ENCODE results near the gene PFKFB4. TPM values are rescaled to one million over a fixed set of nuclear protein-coding genes. Genes with fewer than 3 reads are reported as not detected.

Gene PFKFB4
- total RNA-seq, 1 experiment from 2014 or later = 11.4 TPM

DNA sequence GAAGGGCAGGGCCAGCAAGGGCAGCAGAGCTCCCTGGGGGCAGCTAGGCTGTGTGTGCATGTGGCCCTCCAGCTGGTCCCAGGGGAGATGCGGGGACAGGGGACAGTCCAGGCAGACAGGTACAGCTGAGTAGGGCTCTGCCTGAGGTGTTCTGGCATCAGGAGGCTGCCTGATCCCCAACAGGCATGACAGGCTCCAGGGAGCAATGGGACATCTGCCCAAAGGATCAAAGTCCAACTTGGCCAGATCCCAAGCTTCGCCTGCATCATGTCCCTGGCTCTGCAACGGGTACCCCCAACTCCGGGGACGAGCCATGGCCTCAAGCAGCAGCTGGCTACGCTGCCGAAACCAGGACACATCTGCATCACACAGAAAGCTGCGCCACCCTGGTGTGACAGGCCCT is 88.3 kb downstream of the PFKFB4 start:
- Histone ChIP-seq H3K27me3 (ENCODE audit: control insufficient read depth, insufficient read depth, low read length) (no peaks in the 10 kb centered on the region), H3K4me3 (ENCODE audit: insufficient read depth, low read depth, low read length) (no peak overlapping the region), H3K36me3 (replicated peaks; ENCODE audit: control insufficient read depth, insufficient read depth, low read length) (peaks cover 19% of the 10 kb centered on the region)
- peak; percentile 28 for DNase-seq

Other genes with a start within 250 kb of the PFKFB4 start
- gene SPINK8, start 223.1 kb downstream of the PFKFB4 start, total RNA-seq (2014; rRNA removed; shearing (Covaris generic)) = not detected in 2 replicates
- 0.07 and 0.67 TPM in 2 replicates for gene FBXW12, start 184.6 kb downstream of the PFKFB4 start, total RNA-seq (2014; rRNA removed; shearing (Covaris generic))
- 46.5 and 65.7 TPM in 2 replicates for gene PLXNB1, start 126.7 kb downstream of the PFKFB4 start, total RNA-seq (2014; rRNA removed; shearing (Covaris generic))
- 51.4 and 59.1 TPM in 2 replicates for gene CCDC51, start 116.7 kb downstream of the PFKFB4 start, total RNA-seq (2014; rRNA removed; shearing (Covaris generic))
- gene TMA7, start 116.5 kb downstream of the PFKFB4 start, total RNA-seq (2014; rRNA removed; shearing (Covaris generic)) = 222 and 264 TPM in 2 replicates
- 13.4 and 18.5 TPM in 2 replicates for gene ATRIP, start 110.1 kb downstream of the PFKFB4 start, total RNA-seq (2014; rRNA removed; shearing (Covaris generic))
- 195 and 200 TPM in 2 replicates for gene SHISA5, start 52.6 kb downstream of the PFKFB4 start, total RNA-seq (2014; rRNA removed; shearing (Covaris generic))
- gene UCN2, start 7.0 kb upstream of the PFKFB4 start, total RNA-seq (2014; rRNA removed; shearing (Covaris generic)) = 0.15 and 0.69 TPM in 2 replicates
- 19.4 and 29.4 TPM in 2 replicates for gene COL7A1, start 38.5 kb upstream of the PFKFB4 start, total RNA-seq (2014; rRNA removed; shearing (Covaris generic))
- 492 and 610 TPM in 2 replicates for gene UQCRC1, start 52.8 kb upstream of the PFKFB4 start, total RNA-seq (2014; rRNA removed; shearing (Covaris generic))
- gene TMEM89, start 65.0 kb upstream of the PFKFB4 start, total RNA-seq (2014; rRNA removed; shearing (Covaris generic)) = 0.78 TPM in 1 of 2 replicates, not detected in the other
- gene SLC26A6, start 78.7 kb upstream of the PFKFB4 start, total RNA-seq (2014; rRNA removed; shearing (Covaris generic)) = 70.5 and 76.0 TPM in 2 replicates
- gene CELSR3, start 106.1 kb upstream of the PFKFB4 start, total RNA-seq (2014; rRNA removed; shearing (Covaris generic)) = 14.3 and 18.7 TPM in 2 replicates
- 43.8 and 48.8 TPM in 2 replicates for gene NCKIPSD, start 129.1 kb upstream of the PFKFB4 start, total RNA-seq (2014; rRNA removed; shearing (Covaris generic))
- gene IP6K2, start 160.4 kb upstream of the PFKFB4 start, total RNA-seq (2014; rRNA removed; shearing (Covaris generic)) = 93.8 and 107 TPM in 2 replicates